Measurements from ENCODE around the gene LYVE1.

Gene LYVE1

GRCh38 chr11:10604798-10605197 is 36.3 kb upstream of the LYVE1 start:
- no peak overlapping the region for H2AFZ ChIP-seq (ENCODE audit: low read depth)
- H3K4me2 ChIP-seq, result no peak overlapping the region
- TF ChIP-seq, protein P1, sequence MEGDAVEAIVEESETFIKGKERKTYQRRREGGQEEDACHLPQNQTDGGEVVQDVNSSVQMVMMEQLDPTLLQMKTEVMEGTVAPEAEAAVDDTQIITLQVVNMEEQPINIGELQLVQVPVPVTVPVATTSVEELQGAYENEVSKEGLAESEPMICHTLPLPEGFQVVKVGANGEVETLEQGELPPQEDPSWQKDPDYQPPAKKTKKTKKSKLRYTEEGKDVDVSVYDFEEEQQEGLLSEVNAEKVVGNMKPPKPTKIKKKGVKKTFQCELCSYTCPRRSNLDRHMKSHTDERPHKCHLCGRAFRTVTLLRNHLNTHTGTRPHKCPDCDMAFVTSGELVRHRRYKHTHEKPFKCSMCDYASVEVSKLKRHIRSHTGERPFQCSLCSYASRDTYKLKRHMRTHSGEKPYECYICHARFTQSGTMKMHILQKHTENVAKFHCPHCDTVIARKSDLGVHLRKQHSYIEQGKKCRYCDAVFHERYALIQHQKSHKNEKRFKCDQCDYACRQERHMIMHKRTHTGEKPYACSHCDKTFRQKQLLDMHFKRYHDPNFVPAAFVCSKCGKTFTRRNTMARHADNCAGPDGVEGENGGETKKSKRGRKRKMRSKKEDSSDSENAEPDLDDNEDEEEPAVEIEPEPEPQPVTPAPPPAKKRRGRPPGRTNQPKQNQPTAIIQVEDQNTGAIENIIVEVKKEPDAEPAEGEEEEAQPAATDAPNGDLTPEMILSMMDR (conservative IDR thresholded peaks at IDR 0.05; ENCODE audit: low read depth, low read length), result no peak
- H3K27ac ChIP-seq, result no peak overlapping the region
- H3K9ac ChIP-seq, result no peak overlapping the region
- H3K4me3 ChIP-seq (IDR thresholded peaks at IDR 0.05; ENCODE audit: insufficient read depth, low read depth, low read length), result no peak overlapping the region
- no peaks in the 10 kb centered on the region for H3K36me3 ChIP-seq (ENCODE audit: insufficient read depth)
- no peaks in the 10 kb centered on the region for H3K27me3 ChIP-seq (ENCODE audit: insufficient read depth, low read depth)
- H3K79me2 ChIP-seq (ENCODE audit: insufficient read depth, low read depth), result no peaks in the 10 kb centered on the region
- H4K20me1 ChIP-seq (ENCODE audit: insufficient read depth), result no peaks in the 10 kb centered on the region
- no peaks in the 10 kb centered on the region for H3K4me1 ChIP-seq (ENCODE audit: low read depth, poor library complexity, severe bottlenecking)

DNA sequence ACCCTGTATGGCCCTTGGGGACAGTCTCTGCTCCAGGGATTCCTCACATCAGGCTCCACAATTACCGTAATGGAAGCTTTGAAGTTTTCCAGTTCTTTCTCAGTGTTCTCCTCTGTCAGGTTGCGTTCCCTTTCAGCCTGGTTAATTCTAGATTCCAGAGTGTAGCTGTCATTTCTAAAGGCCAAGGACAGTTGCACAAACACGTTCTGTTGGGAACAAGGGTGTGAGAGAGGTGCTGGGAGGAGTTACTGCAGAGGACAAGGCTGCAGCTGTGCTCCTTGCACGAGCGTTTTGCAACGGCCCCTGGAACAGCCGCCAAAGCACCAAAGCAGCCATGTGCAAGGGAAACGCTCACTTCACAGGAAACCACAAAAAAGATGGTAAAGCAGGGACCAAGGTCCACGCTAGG is 35.9 kb upstream of the LYVE1 start:
- H3K4me2 ChIP-seq, result no peak overlapping the region
- no peaks in the 10 kb centered on the region for H3K36me3 ChIP-seq (ENCODE audit: insufficient read depth)
- no peak overlapping the region for H2AFZ ChIP-seq (ENCODE audit: low read depth)
- H3K9ac ChIP-seq, result no peak overlapping the region
- H3K27ac ChIP-seq, result no peak overlapping the region
- H3K4me1 ChIP-seq (ENCODE audit: low read depth, poor library complexity, severe bottlenecking), result no peaks in the 10 kb centered on the region
- no peaks in the 10 kb centered on the region for H4K20me1 ChIP-seq (ENCODE audit: insufficient read depth)
- no peak overlapping the region for H3K4me3 ChIP-seq (IDR thresholded peaks at IDR 0.05; ENCODE audit: insufficient read depth, low read depth, low read length)
- H3K27me3 ChIP-seq (ENCODE audit: insufficient read depth, low read depth), result no peaks in the 10 kb centered on the region
- TF ChIP-seq, protein P1 (conservative IDR thresholded peaks at IDR 0.05; ENCODE audit: low read depth, low read length), result no peak
- H3K79me2 ChIP-seq (ENCODE audit: insufficient read depth, low read depth), result no peaks in the 10 kb centered on the region

DNA sequence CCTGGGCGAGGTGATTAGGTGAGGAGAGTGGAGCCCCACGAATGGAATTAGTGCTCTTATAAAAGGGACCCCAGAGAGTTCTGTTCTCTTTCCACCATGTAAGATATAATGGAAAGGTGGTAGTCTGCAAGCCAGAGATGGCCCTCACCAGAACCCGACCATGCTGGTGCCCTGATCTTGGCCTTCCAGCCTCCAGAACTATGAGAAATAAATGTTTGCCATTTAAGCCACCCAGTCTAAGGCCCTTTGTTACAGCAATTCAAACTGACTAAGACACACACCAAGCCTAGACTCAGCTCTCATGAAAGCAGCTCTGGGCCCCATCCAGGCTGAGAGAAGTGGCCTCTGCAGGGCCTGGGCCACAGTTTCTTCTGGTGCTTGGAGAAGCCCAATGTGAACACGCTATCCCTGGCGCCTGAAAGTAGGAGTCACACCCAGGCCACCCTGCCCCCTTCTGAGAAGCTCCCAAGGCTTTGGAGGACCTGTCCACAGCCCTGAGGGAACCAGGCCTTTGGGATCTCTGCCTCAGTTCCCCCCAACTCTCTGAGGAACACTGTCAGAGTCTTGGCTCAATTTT is 35.3 kb upstream of the LYVE1 start:
- H3K79me2 ChIP-seq (ENCODE audit: insufficient read depth, low read depth), result no peaks in the 10 kb centered on the region
- no peak overlapping the region for H3K4me3 ChIP-seq (IDR thresholded peaks at IDR 0.05; ENCODE audit: insufficient read depth, low read depth, low read length)
- H2AFZ ChIP-seq (ENCODE audit: low read depth), result no peak overlapping the region
- H4K20me1 ChIP-seq (ENCODE audit: insufficient read depth), result no peaks in the 10 kb centered on the region
- H3K27ac ChIP-seq, result no peak overlapping the region
- no peaks in the 10 kb centered on the region for H3K4me1 ChIP-seq (ENCODE audit: low read depth, poor library complexity, severe bottlenecking)
- TF ChIP-seq, protein P1 (conservative IDR thresholded peaks at IDR 0.05; ENCODE audit: low read depth, low read length), result no peak
- no peak overlapping the region for H3K4me2 ChIP-seq
- H3K36me3 ChIP-seq (ENCODE audit: insufficient read depth), result no peaks in the 10 kb centered on the region
- no peaks in the 10 kb centered on the region for H3K27me3 ChIP-seq (ENCODE audit: insufficient read depth, low read depth)
- no peak overlapping the region for H3K9ac ChIP-seq

GRCh38 chr11:10602945-10603344 is 34.5 kb upstream of the LYVE1 start:
- Histone ChIP-seq H4K20me1 (ENCODE audit: insufficient read depth) (no peaks in the 10 kb centered on the region), H3K9ac (no peak overlapping the region), H3K79me2 (ENCODE audit: insufficient read depth, low read depth) (no peaks in the 10 kb centered on the region), H3K27ac (no peak overlapping the region), H3K4me1 (ENCODE audit: low read depth, poor library complexity, severe bottlenecking) (peaks cover 7% of the 10 kb centered on the region), H3K27me3 (ENCODE audit: insufficient read depth, low read depth) (no peaks in the 10 kb centered on the region), H3K4me3 (IDR thresholded peaks at IDR 0.05; ENCODE audit: insufficient read depth, low read depth, low read length) (no peak overlapping the region), H3K36me3 (ENCODE audit: insufficient read depth) (no peaks in the 10 kb centered on the region), H2AFZ (ENCODE audit: low read depth) (no peak overlapping the region), H3K4me2 (no peak overlapping the region)
- TF ChIP-seq, protein P1 (conservative IDR thresholded peaks at IDR 0.05; ENCODE audit: low read depth, low read length), result no peak

All from KMS-11 (cell line).